IMR-90 (cell line): ENCODE results near the gene MYO10.

Source experiments
- BHLHE40 ChIP-seq: fragments of 150-350 bp; IDR thresholded peaks from 2 replicates; pipeline ENCODE4 v1.6.1; 2016; ENCODE audit warnings: mild to moderate bottlenecking, low read depth, low read length
- CEBPB ChIP-seq: IDR thresholded peaks from 2 replicates; pipeline ENCODE4 v1.6.1; 2012; ENCODE audit warnings: low read depth, low read length, improper control_type of control experiment
- FOS ChIP-seq: fragments of 150-350 bp; IDR thresholded peaks from 2 replicates; pipeline ENCODE4 v1.6.1; 2016; ENCODE audit warnings: low read depth, low read length
- MAFK ChIP-seq: IDR thresholded peaks from 2 replicates; pipeline ENCODE4 v1.6.1; 2012; ENCODE audit warnings: low read depth, low read length, improper control_type of control experiment
- MXI1 ChIP-seq: IDR thresholded peaks from 2 replicates; pipeline ENCODE4 v1.6.1; 2012; ENCODE audit warnings: low read depth, mild to moderate bottlenecking, low read length, moderate library complexity, borderline replicate concordance
- POLR2A ChIP-seq: IDR thresholded peaks from 2 replicates; pipeline ENCODE4 v1.6.1; 2012; ENCODE audit warnings: mild to moderate bottlenecking, low read depth, low read length
- RAD21 ChIP-seq: IDR thresholded peaks from 2 replicates; pipeline ENCODE4 v1.6.1; 2012; ENCODE audit warnings: low read length, improper control_type of control experiment
- RFX5 ChIP-seq: IDR thresholded peaks from 2 replicates; pipeline ENCODE4 v1.8.0; 2012; ENCODE audit warnings: low read depth, mild to moderate bottlenecking, low read length, moderate library complexity
- TF ChIP-seq, protein P1 (sequence below): conservative IDR thresholded peaks from 2 replicates; pipeline ENCODE4 v1.5.1; 2012; ENCODE audit warnings: mild to moderate bottlenecking, low read depth, low read length, improper control_type of control experiment
- TF ChIP-seq, protein P2 (sequence below): fragments of 150-350 bp; IDR thresholded peaks from 2 replicates; pipeline ENCODE4 v1.6.1; 2017; ENCODE audit warnings: mild to moderate bottlenecking, antibody characterized with exemption, low read length, low read depth

DNA sequence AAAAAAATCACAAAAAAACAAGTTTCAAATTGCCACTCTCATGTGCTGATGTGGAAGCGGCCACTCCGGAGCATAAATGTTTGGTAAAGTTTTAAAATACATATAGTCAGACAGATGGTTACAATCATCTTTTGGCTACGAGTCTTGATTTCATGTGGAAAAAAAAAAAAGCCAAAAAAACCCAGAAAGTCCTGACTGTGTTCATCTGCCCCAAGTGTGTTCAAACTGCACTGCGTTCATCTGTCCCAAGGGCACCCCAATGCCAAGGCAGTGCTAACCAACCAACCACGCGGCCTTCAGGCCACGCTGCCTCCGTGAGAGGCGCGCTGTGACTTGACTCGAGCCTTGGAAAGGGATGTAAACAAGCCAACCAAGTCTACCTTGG, 127.1 kb downstream of the MYO10 start:
- no peak for TF ChIP-seq POLR2A
- TF ChIP-seq, protein P1, sequence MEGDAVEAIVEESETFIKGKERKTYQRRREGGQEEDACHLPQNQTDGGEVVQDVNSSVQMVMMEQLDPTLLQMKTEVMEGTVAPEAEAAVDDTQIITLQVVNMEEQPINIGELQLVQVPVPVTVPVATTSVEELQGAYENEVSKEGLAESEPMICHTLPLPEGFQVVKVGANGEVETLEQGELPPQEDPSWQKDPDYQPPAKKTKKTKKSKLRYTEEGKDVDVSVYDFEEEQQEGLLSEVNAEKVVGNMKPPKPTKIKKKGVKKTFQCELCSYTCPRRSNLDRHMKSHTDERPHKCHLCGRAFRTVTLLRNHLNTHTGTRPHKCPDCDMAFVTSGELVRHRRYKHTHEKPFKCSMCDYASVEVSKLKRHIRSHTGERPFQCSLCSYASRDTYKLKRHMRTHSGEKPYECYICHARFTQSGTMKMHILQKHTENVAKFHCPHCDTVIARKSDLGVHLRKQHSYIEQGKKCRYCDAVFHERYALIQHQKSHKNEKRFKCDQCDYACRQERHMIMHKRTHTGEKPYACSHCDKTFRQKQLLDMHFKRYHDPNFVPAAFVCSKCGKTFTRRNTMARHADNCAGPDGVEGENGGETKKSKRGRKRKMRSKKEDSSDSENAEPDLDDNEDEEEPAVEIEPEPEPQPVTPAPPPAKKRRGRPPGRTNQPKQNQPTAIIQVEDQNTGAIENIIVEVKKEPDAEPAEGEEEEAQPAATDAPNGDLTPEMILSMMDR = no peak
- no peak for TF ChIP-seq MAFK
- TF ChIP-seq MXI1 = no peak
- TF ChIP-seq BHLHE40 = no peak
- TF ChIP-seq CEBPB = no peak
- no peak for TF ChIP-seq FOS
- no peak for TF ChIP-seq RAD21
- no peak for TF ChIP-seq RFX5
- TF ChIP-seq, protein P2, sequence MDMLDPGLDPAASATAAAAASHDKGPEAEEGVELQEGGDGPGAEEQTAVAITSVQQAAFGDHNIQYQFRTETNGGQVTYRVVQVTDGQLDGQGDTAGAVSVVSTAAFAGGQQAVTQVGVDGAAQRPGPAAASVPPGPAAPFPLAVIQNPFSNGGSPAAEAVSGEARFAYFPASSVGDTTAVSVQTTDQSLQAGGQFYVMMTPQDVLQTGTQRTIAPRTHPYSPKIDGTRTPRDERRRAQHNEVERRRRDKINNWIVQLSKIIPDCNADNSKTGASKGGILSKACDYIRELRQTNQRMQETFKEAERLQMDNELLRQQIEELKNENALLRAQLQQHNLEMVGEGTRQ = no peak
